Fibroblast of lung (primary cell): ENCODE results near the gene POLR3E. TPM values are rescaled to one million over a fixed set of nuclear protein-coding genes. Genes with fewer than 3 reads are reported as not detected.
"Not testable (repeated sequence)": the region's sequence is repeated elsewhere in the genome, so short reads cannot be mapped to it uniquely, and the experiment has no call there.

ENCODE experiments used
- DNase-seq, 2 donors: peaks; one replicate each; pipeline versions ENCODE4 v3.0.0 to v3.0.0-alpha.2; 2010; ENCODE audit warnings: low read depth in 2 of 2
- H2AFZ ChIP-seq: 2 replicates; pipeline ENCODE4 v1.5.1; 2012; ENCODE audit warnings: low read length, control low read depth, inconsistent platforms
- H3K27ac ChIP-seq: 2 replicates; pipeline ENCODE4 v1.5.1; 2011; ENCODE audit warnings: low read length, control low read depth; ENCODE audit not compliant: insufficient read depth
- H3K27me3 ChIP-seq: 2 replicates; pipeline ENCODE4 v1.5.1; 2011; ENCODE audit warnings: mild to moderate bottlenecking, low read length; ENCODE audit not compliant: control insufficient read depth, insufficient read depth
- H3K36me3 ChIP-seq: 2 replicates; pipeline ENCODE4 v1.5.1; 2011; ENCODE audit warnings: low read length; ENCODE audit not compliant: control insufficient read depth, insufficient read depth
- H3K4me1 ChIP-seq: 2 replicates; pipeline ENCODE4 v1.5.1; 2011; ENCODE audit warnings: low read length; ENCODE audit not compliant: control insufficient read depth, insufficient read depth; ENCODE audit errors: extremely low read depth
- H3K4me2 ChIP-seq: 2 replicates; pipeline ENCODE4 v1.5.1; 2011; ENCODE audit warnings: low read length, control low read depth; ENCODE audit not compliant: insufficient read depth; ENCODE audit errors: extremely low read depth
- H3K4me3 ChIP-seq, 4 experiments: fragments of 200-600 bp in 1 of 4; sonication (generic) in 1 of 4; replicated peaks in 1 of 4; 2 replicates each; pipeline ENCODE4 v1.5.1; 2011 to 2016; ENCODE audit warnings: low read length in 4 of 4, low read depth in 3 of 4, mild to moderate bottlenecking in 3 of 4, control low read depth in 2 of 4, inconsistent platforms in 1 of 4, mixed read lengths in 1 of 4; ENCODE audit not compliant: insufficient read depth in 1 of 4; ENCODE audit errors: control extremely low read depth in 1 of 4
- H3K79me2 ChIP-seq: 2 replicates; pipeline ENCODE4 v1.5.1; 2012; ENCODE audit warnings: mild to moderate bottlenecking, low read length, inconsistent platforms; ENCODE audit not compliant: control insufficient read depth, insufficient read depth
- H3K9ac ChIP-seq: 2 replicates; pipeline ENCODE4 v1.5.1; 2011; ENCODE audit warnings: mild to moderate bottlenecking, low read length, control low read depth; ENCODE audit not compliant: insufficient read depth
- H3K9me3 ChIP-seq: 2 replicates; pipeline ENCODE4 v1.5.1; 2012; ENCODE audit warnings: low read depth, low read length; ENCODE audit not compliant: control insufficient read depth, insufficient read depth
- H4K20me1 ChIP-seq: 2 replicates; pipeline ENCODE4 v1.5.1; 2011; ENCODE audit warnings: low read length; ENCODE audit not compliant: control insufficient read depth, insufficient read depth; ENCODE audit errors: extremely low read depth
- CTCF ChIP-seq, 2 donors: IDR thresholded peaks in 1 of 2; conservative IDR thresholded peaks in 1 of 2; 1 replicate in 1 of 2; 2 replicates in 1 of 2; pipeline ENCODE4 v1.5.1; 2011 to 2012; ENCODE audit warnings: low read length in 2 of 2, control low read depth in 1 of 2, inconsistent platforms in 1 of 2, low read depth in 1 of 2, mild to moderate bottlenecking in 1 of 2
- EZH2 ChIP-seq: IDR thresholded peaks from 2 replicates; pipeline ENCODE4 v1.5.1; 2012; ENCODE audit warnings: low read length, control low read depth, mild to moderate bottlenecking; ENCODE audit errors: missing control alignments
- polyA plus RNA-seq, 2 donors: library from polyadenylated mRNA; depleted of rRNA in 1 of 2; stranded (reverse) in 1 of 2; unstranded in 1 of 2; fragments of >200 nt; gene quantifications; 2 replicates each; pipeline ENCODE4 v1.2.1, GENCODE V29; 2011 to 2012; ENCODE audit warnings: missing spikeins in 1 of 2
- total RNA-seq: library from RNA; depleted of rRNA; stranded (reverse); fragments of >200 nt; gene quantifications from 2 replicates; pipeline ENCODE4 v1.2.1, GENCODE V29; 2014

Gene POLR3E
- total and polyA plus RNA-seq, 2 donors (not counting 1 experiment from before 2014, with no cell fraction given): 14.2 to 28.9 TPM

- H3K4me2 ChIP-seq: peak overlapping the region; percentile 55
- H3K9ac ChIP-seq: peak overlapping the region; percentile 97
- peaks cover 9% of the 10 kb centered on the region for H3K79me2 ChIP-seq
- no peak for TF ChIP-seq CTCF (conservative IDR thresholded peaks at IDR 0.05 in 1 of 2, IDR thresholded peaks at IDR 0.05 in 1 of 2; ENCODE audit: low read depth in 1 of 2, low read length in 2 of 2)
- TF ChIP-seq EZH2: no peak
- H2AFZ ChIP-seq: no peak overlapping the region
- peaks cover 4% of the 10 kb centered on the region for H4K20me1 ChIP-seq
- H3K27ac ChIP-seq: peak overlapping the region; percentile 85
- H3K36me3 ChIP-seq: peaks cover 7% of the 10 kb centered on the region
- no peaks in the 10 kb centered on the region for H3K9me3 ChIP-seq
- peak; percentile 97 for DNase-seq
- no peaks in the 10 kb centered on the region for H3K4me1 ChIP-seq
- peak overlapping the region; percentile 82 to 90 (median 85) for H3K4me3 ChIP-seq
- no peaks in the 10 kb centered on the region for H3K27me3 ChIP-seq
Measured at GRCh38 chr16:22297871-22298733, 893 bp downstream of the POLR3E start.

- H3K27ac ChIP-seq: no peak overlapping the region
- H4K20me1 ChIP-seq: peaks cover 4% of the 10 kb centered on the region
- H2AFZ ChIP-seq: no peak overlapping the region
- no peak for DNase-seq
- peaks cover 8% of the 10 kb centered on the region for H3K36me3 ChIP-seq
- H3K9me3 ChIP-seq: no peaks in the 10 kb centered on the region
- no peak for TF ChIP-seq EZH2
- TF ChIP-seq CTCF (conservative IDR thresholded peaks at IDR 0.05 in 1 of 2, IDR thresholded peaks at IDR 0.05 in 1 of 2; ENCODE audit: low read depth in 1 of 2, low read length in 2 of 2): no peak
- H3K79me2 ChIP-seq: peaks cover 9% of the 10 kb centered on the region
- H3K4me2 ChIP-seq: no peak overlapping the region
- H3K4me3 ChIP-seq: no peak overlapping the region
- H3K9ac ChIP-seq: no peak overlapping the region
- H3K27me3 ChIP-seq: no peaks in the 10 kb centered on the region
- H3K4me1 ChIP-seq: no peaks in the 10 kb centered on the region
Measured at GRCh38 chr16:22299036-22299435, 1.8 kb downstream of the POLR3E start.

GRCh38 chr16:22300427-22301071, 3.3 kb downstream of the POLR3E start:
- Histone ChIP-seq H3K4me1 (no peaks in the 10 kb centered on the region), H3K9me3 (no peaks in the 10 kb centered on the region), H3K79me2 (peaks cover 9% of the 10 kb centered on the region), H2AFZ (no peak overlapping the region), H3K36me3 (peaks cover 8% of the 10 kb centered on the region), H4K20me1 (peaks cover 4% of the 10 kb centered on the region), H3K4me2 (no peak overlapping the region), H3K27ac (no peak overlapping the region), H3K4me3 (no peak overlapping the region), H3K9ac (no peak overlapping the region), H3K27me3 (no peaks in the 10 kb centered on the region)
- TF ChIP-seq CTCF (conservative IDR thresholded peaks at IDR 0.05 in 1 of 2, IDR thresholded peaks at IDR 0.05 in 1 of 2; ENCODE audit: low read depth in 1 of 2, low read length in 2 of 2): peak; percentile 64 to 70
- TF ChIP-seq EZH2: no peak
- DNase-seq: peak; percentile 49 to 67

GRCh38 chr16:22301423-22301822, 4.2 kb downstream of the POLR3E start:
- not testable (repeated sequence) for H3K27ac ChIP-seq, H3K79me2 ChIP-seq, H3K27me3 ChIP-seq, H3K4me2 ChIP-seq, H3K4me1 ChIP-seq, H3K9me3 ChIP-seq, H3K36me3 ChIP-seq, DNase-seq, H2AFZ ChIP-seq, H3K4me3 ChIP-seq, H4K20me1 ChIP-seq, H3K9ac ChIP-seq
